MM.1S (cell line): ENCODE measurements around the gene XRCC3.

Experiments used
- DNase-seq: peaks from one replicate; pipeline ENCODE4 v3.0.0-alpha.2; 2015
- H2AFZ ChIP-seq: fragments of 300-600 bp; sonication (generic); 2 replicates; pipeline ENCODE4 v1.6.0; 2016; ENCODE audit warnings: antibody characterized with exemption, low read length
- H3F3A ChIP-seq: fragments of 300-600 bp; sonication (generic); 2 replicates; pipeline ENCODE4 v1.6.1; 2016; ENCODE audit warnings: mild to moderate bottlenecking, antibody characterized with exemption, low read length, moderate library complexity, mixed read lengths; ENCODE audit not compliant: insufficient read depth
- H3K27ac ChIP-seq: fragments of 300-600 bp; sonication (generic); 2 replicates; pipeline ENCODE4 v1.5.1; 2016; ENCODE audit warnings: mild to moderate bottlenecking, low read length
- H3K27me3 ChIP-seq: fragments of 300-600 bp; sonication (generic); replicated peaks from 2 replicates; pipeline ENCODE4 v1.6.0; 2016; ENCODE audit warnings: low read length; ENCODE audit not compliant: insufficient read depth
- H3K36me3 ChIP-seq: fragments of 300-600 bp; sonication (generic); replicated peaks from 2 replicates; pipeline ENCODE4 v1.6.1; 2016; ENCODE audit warnings: mild to moderate bottlenecking, low read length, mixed read lengths; ENCODE audit not compliant: insufficient read depth
- H3K4me1 ChIP-seq: fragments of 300-600 bp; sonication (generic); 2 replicates; pipeline ENCODE4 v1.6.1; 2016; ENCODE audit warnings: low read length, mixed read lengths
- H3K4me2 ChIP-seq: fragments of 300-600 bp; sonication (generic); 2 replicates; pipeline ENCODE4 v1.6.0; 2016; ENCODE audit warnings: low read depth, low read length
- H3K4me3 ChIP-seq: fragments of 300-600 bp; sonication (generic); 2 replicates; pipeline ENCODE4 v1.5.1; 2016; ENCODE audit warnings: low read length, mixed read lengths
- H3K79me2 ChIP-seq: fragments of 300-600 bp; sonication (generic); 2 replicates; pipeline ENCODE4 v1.6.1; 2016; ENCODE audit warnings: mixed run types, low read length, mixed read lengths
- H3K9ac ChIP-seq: fragments of 300-600 bp; sonication (generic); 2 replicates; pipeline ENCODE4 v1.6.1; 2016; ENCODE audit warnings: low read length, mixed read lengths
- H3K9me2 ChIP-seq: fragments of 300-600 bp; sonication (generic); replicated peaks from 2 replicates; pipeline ENCODE4 v1.6.1; 2016; ENCODE audit warnings: mild to moderate bottlenecking, low read length, mixed read lengths; ENCODE audit not compliant: insufficient read depth
- H3K9me3 ChIP-seq: fragments of 300-600 bp; sonication (generic); replicated peaks from 2 replicates; pipeline ENCODE4 v1.6.1; 2016; ENCODE audit warnings: mild to moderate bottlenecking, low read length, mixed read lengths; ENCODE audit not compliant: insufficient read depth
- H4K20me1 ChIP-seq: fragments of 300-600 bp; sonication (generic); 2 replicates; pipeline ENCODE4 v1.6.1; 2016; ENCODE audit warnings: mild to moderate bottlenecking, low read length, moderate library complexity, mixed read lengths; ENCODE audit not compliant: insufficient read depth
- EZH2 ChIP-seq: fragments of 300-600 bp; sonication (generic); optimal IDR thresholded peaks from 2 replicates; pipeline ENCODE3; 2017; ENCODE audit warnings: low read depth, mild to moderate bottlenecking, antibody characterized with exemption, low read length, mixed read lengths
- EZH2phosphoT487 ChIP-seq: fragments of 300-600 bp; sonication (generic); IDR thresholded peaks from 2 replicates; pipeline ENCODE4 v1.6.1; 2018; ENCODE audit warnings: antibody characterized with exemption, low read length
- TF ChIP-seq, protein P1 (sequence below): fragments of 300-600 bp; sonication (generic); IDR thresholded peaks from 2 replicates; pipeline ENCODE4 v1.5.1; 2016; ENCODE audit warnings: antibody characterized with exemption, low read length, mixed read lengths

XRCC3 gene

DNA sequence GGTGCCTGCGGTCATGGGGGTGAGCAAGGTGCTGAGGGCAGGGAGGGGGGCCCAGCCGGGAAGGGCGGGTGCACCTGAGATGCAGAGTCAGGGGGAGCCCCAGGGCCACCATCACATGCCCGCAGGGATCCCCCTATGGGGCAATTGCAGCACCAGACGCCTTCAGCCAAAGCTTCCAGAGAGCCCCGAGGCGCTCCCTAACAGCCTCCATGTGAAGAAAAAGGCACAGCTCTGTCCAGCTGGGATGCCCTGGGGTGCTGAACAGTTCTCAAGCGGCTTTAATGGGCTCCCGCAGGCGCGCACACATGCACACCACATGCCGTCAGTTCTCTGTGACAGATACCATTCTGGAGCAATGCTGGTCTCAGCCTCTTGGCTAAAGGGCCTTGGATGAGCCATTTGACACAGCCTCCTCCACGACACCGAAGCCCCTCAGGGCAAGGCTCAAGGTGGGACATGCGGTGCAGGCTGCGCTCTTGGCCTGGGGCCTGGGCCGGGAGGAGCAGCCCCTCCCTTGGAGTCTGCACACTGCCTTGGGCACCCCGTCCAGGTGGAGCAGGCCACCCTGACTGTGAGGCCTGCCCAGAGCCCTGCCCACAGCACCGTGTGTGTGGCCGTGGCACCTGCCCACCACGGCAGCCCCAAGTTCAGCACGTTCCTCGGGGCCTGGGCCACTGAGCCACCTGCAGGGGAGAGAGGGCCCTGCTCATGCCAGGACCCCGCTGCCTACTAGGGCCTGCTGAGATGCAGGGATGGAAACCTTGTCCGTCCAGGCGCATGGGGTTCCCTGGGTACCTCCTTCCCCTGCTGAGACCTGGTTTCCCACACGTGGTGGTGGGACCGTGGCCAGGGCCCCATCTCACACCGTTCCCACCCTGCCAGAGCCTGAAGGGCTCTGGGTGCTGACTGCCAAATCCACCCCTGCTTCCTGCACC lies 7.7 kb downstream of the XRCC3 start:
- no peaks in the 10 kb centered on the region for H3K4me1 ChIP-seq
- H3K27me3 ChIP-seq: no peaks in the 10 kb centered on the region
- H3K36me3 ChIP-seq: no peaks in the 10 kb centered on the region
- H3K9me3 ChIP-seq: no peaks in the 10 kb centered on the region
- no peak overlapping the region for H3K9ac ChIP-seq
- no peaks in the 10 kb centered on the region for H4K20me1 ChIP-seq
- no peaks in the 10 kb centered on the region for H3K9me2 ChIP-seq
- H3K4me2 ChIP-seq: no peak overlapping the region
- no peaks in the 10 kb centered on the region for H3K79me2 ChIP-seq
- no peak overlapping the region for H3K4me3 ChIP-seq
- H3F3A ChIP-seq: no peaks in the 10 kb centered on the region
- no peak for DNase-seq
- no peak overlapping the region for H3K27ac ChIP-seq
- TF ChIP-seq EZH2: no peak
- TF ChIP-seq EZH2phosphoT487: no peak
- H2AFZ ChIP-seq: no peak overlapping the region

DNA sequence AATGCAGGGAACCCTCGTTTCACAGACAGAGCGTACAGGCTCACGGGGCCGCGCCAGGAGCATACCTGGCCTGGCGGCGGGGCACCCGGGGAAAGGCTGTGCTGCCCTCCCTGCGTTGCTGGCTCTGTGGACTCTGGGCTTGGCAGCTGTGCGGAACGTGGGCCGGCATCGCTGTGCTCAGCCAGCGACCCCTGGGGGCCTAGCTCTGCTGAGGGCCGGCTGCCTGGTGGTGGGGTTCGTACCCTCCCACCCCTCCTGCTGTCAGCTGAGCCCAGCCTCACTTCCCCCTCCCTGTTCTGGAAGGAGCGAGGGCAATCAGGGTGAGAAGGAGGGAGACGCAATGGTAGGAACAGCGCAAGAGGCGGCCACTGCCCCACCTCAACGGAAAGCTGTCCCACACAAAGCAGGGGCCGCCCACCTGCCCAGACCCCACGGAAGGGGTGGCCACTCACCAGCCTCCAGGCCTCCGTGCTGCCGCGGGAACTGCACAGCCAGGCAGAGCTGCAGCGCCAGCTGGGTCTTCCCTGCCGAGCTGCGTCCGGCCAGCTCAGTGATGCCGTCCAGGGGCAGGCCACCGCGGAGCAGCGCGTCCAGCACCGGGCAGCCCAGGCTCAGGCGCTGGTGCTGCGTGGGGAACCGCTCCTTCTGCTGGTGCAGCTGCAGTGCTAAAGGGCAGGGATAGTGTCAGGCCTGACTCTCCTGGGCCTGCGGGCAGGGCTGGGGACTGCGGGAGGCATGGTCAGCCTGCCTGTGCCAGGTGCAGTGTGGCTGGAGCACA lies 8.5 kb downstream of the XRCC3 start:
- no peak overlapping the region for H3K9ac ChIP-seq
- H3K9me2 ChIP-seq: no peaks in the 10 kb centered on the region
- H3K27me3 ChIP-seq: no peaks in the 10 kb centered on the region
- H4K20me1 ChIP-seq: no peaks in the 10 kb centered on the region
- H3K27ac ChIP-seq: no peak overlapping the region
- H3K4me2 ChIP-seq: no peak overlapping the region
- H3K4me3 ChIP-seq: no peak overlapping the region
- no peak overlapping the region for H2AFZ ChIP-seq
- TF ChIP-seq, protein P1, sequence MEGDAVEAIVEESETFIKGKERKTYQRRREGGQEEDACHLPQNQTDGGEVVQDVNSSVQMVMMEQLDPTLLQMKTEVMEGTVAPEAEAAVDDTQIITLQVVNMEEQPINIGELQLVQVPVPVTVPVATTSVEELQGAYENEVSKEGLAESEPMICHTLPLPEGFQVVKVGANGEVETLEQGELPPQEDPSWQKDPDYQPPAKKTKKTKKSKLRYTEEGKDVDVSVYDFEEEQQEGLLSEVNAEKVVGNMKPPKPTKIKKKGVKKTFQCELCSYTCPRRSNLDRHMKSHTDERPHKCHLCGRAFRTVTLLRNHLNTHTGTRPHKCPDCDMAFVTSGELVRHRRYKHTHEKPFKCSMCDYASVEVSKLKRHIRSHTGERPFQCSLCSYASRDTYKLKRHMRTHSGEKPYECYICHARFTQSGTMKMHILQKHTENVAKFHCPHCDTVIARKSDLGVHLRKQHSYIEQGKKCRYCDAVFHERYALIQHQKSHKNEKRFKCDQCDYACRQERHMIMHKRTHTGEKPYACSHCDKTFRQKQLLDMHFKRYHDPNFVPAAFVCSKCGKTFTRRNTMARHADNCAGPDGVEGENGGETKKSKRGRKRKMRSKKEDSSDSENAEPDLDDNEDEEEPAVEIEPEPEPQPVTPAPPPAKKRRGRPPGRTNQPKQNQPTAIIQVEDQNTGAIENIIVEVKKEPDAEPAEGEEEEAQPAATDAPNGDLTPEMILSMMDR: no peak
- TF ChIP-seq EZH2 (no peak), EZH2phosphoT487 (no peak)
- H3K79me2 ChIP-seq: no peaks in the 10 kb centered on the region
- H3K4me1 ChIP-seq: no peaks in the 10 kb centered on the region
- no peak for DNase-seq
- no peaks in the 10 kb centered on the region for H3K9me3 ChIP-seq
- H3F3A ChIP-seq: no peaks in the 10 kb centered on the region
- no peaks in the 10 kb centered on the region for H3K36me3 ChIP-seq

DNA sequence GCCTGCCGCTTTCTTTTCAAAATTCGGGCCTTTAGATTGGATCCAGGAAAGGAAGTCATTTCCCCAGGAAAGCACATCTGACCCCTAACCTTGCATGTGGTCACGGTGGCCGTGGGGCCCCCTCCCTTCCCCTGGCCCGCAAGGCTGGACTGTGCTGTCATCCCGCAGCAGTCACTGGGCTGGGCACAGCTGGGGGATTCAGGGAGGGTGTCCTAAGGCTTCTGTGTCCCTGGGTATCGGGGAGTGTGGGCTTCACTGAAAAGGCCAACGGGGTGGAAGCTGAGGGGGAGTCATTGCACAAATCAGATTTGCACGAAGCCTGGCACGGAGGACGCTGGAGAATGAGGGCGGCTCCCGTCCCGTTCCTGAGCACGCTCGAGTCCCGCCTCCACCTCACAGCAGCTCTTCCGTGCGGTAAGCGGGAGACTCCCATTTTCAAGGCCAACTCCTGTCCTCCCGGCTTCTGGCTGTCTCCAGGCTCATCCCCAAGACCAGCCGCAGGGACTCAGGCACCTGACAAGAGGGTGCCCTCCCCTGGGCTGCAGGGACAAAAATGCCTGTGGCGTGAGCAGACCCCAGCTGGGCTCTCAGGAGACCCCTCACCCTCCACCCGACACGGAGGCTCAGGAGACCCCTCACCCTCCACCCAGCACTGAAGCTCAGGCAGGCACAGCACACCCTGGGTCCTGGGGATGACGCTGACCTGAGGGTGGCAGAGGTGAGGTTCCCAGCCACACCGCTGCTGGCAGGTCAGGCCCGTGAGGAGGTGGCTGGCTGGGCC lies 9.6 kb downstream of the XRCC3 start:
- Histone ChIP-seq H3K9me3 (no peaks in the 10 kb centered on the region), H3K36me3 (no peaks in the 10 kb centered on the region), H3K4me2 (no peak overlapping the region), H3K79me2 (no peaks in the 10 kb centered on the region), H3F3A (no peaks in the 10 kb centered on the region), H4K20me1 (no peaks in the 10 kb centered on the region), H3K4me3 (no peak overlapping the region), H3K9me2 (no peaks in the 10 kb centered on the region), H3K4me1 (no peaks in the 10 kb centered on the region), H3K9ac (no peak overlapping the region), H3K27me3 (no peaks in the 10 kb centered on the region), H2AFZ (no peak overlapping the region), H3K27ac (no peak overlapping the region)
- DNase-seq: no peak
- TF ChIP-seq, protein P1: no peak
- no peak for TF ChIP-seq EZH2phosphoT487
- TF ChIP-seq EZH2: no peak
